Neural progenitor cell (in vitro differentiated cells): ENCODE data around the gene IFIT2. TPM values are rescaled to one million over a fixed set of nuclear protein-coding genes. Genes with fewer than 3 reads are reported as not detected.
A peak's percentile ranks its signal among the peaks of the same experiment; 100 is the strongest.

Experiments
- DNase-seq: peaks from one replicate; pipeline ENCODE4 v3.0.0-alpha.2; 2016; ENCODE audit warnings: low spot score
- H2AFZ ChIP-seq: fragments of 200-600 bp; sonication (generic); replicated peaks from 2 replicates; pipeline ENCODE4 v1.6.1; 2016; ENCODE audit warnings: antibody characterized with exemption
- H3F3A ChIP-seq: fragments of 200-600 bp; sonication (generic); 2 replicates; pipeline ENCODE4 v1.6.1; 2016; ENCODE audit warnings: antibody characterized with exemption, low read depth
- H3K27ac ChIP-seq: fragments of 200-600 bp; sonication (generic); 2 replicates; pipeline ENCODE4 v1.5.1; 2016; ENCODE audit warnings: mild to moderate bottlenecking
- H3K27me3 ChIP-seq: fragments of 200-600 bp; sonication (generic); 2 replicates; pipeline ENCODE4 v1.6.1; 2016; ENCODE audit warnings: mild to moderate bottlenecking, moderate library complexity
- H3K36me3 ChIP-seq: fragments of 200-600 bp; sonication (generic); 2 replicates; pipeline ENCODE4 v1.5.1; 2016
- H3K4me1 ChIP-seq: fragments of 200-600 bp; sonication (generic); 2 replicates; pipeline ENCODE4 v1.6.1; 2016; ENCODE audit warnings: mixed run types
- H3K4me2 ChIP-seq: fragments of 200-600 bp; sonication (generic); 2 replicates; pipeline ENCODE4 v1.6.1; 2016
- H3K4me3 ChIP-seq: fragments of 200-600 bp; sonication (generic); 2 replicates; pipeline ENCODE4 v1.5.1; 2016
- H3K79me2 ChIP-seq: fragments of 200-600 bp; sonication (generic); 2 replicates; pipeline ENCODE4 v1.6.1; 2016; ENCODE audit warnings: low read depth
- H3K9ac ChIP-seq: fragments of 200-600 bp; sonication (generic); 2 replicates; pipeline ENCODE4 v1.6.1; 2016
- H3K9me3 ChIP-seq: fragments of 200-600 bp; sonication (generic); 2 replicates; pipeline ENCODE4 v1.5.1; 2016; ENCODE audit warnings: low read depth
- H4K20me1 ChIP-seq: fragments of 200-600 bp; sonication (generic); 2 replicates; pipeline ENCODE4 v1.6.1; 2016; ENCODE audit warnings: low read depth
- H3K27ac Mint-ChIP-seq: 3 replicates; pipeline ENCODE4 v1.8.0; 2021; ENCODE audit warnings: mixed read lengths
- H3K27me3 Mint-ChIP-seq: 2 replicates; pipeline ENCODE4 v1.8.0; 2022; ENCODE audit warnings: low read depth, mild to moderate bottlenecking, inconsistent platforms, moderate library complexity, mixed read lengths; ENCODE audit not compliant: insufficient read depth
- H3K36me3 Mint-ChIP-seq: 3 replicates; pipeline ENCODE4 v1.8.0; 2021; ENCODE audit warnings: mixed read lengths
- H3K4me1 Mint-ChIP-seq: 3 replicates; pipeline ENCODE4 v1.8.0; 2021; ENCODE audit warnings: mixed read lengths
- H3K4me3 Mint-ChIP-seq: 3 replicates; pipeline ENCODE4 v1.8.0; 2021; ENCODE audit warnings: mild to moderate bottlenecking, moderate library complexity, mixed read lengths
- H3K9me3 Mint-ChIP-seq: 3 replicates; pipeline ENCODE4 v1.8.0; 2020; ENCODE audit warnings: mixed read lengths
- EZH2 ChIP-seq: fragments of 200-600 bp; sonication (generic); IDR thresholded peaks from 2 replicates; pipeline ENCODE4 v1.6.1; 2017; ENCODE audit warnings: antibody characterized with exemption, mild to moderate bottlenecking, moderate library complexity
- EZH2phosphoT487 ChIP-seq: fragments of 200-600 bp; sonication (generic); IDR thresholded peaks from 2 replicates; pipeline ENCODE4 v1.6.1; 2017; ENCODE audit warnings: antibody characterized with exemption
- total RNA-seq: library from RNA; depleted of rRNA; stranded (reverse); fragments of >200 nt; gene quantifications from 2 replicates; pipeline ENCODE4 v1.2.3, GENCODE V29; 2015; ENCODE audit warnings: low replicate concordance
- TF ChIP-seq, protein P1 (sequence below): fragments of 200-600 bp; sonication (generic); IDR thresholded peaks from 2 replicates; pipeline ENCODE4 v1.5.1; 2017; ENCODE audit warnings: antibody characterized with exemption, mild to moderate bottlenecking

IFIT2 gene
- total RNA-seq, 1 donor from 2014 or later = 0.22 TPM

DNA sequence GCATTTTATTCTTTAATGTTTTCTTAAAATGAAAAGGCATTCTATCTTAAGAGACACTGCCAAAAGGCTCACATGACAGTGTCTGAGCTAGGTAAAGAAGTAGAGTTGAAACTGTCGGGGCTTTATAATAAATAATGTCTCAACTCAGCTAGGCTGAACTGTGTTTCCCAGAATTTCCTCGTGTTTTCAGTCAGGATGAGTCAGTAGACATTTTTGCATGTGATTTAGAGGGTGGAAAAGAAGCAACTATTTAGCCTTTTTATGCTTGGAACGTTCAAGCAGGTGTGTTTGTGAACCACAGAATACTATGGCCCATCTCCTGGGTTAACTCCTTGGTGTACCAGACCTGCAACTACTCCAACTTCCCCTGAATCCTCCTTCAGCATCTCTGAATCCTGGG lies 26.9 kb upstream of the IFIT2 start:
- Histone ChIP-seq H4K20me1 (no peaks in the 10 kb centered on the region), H3K4me2 (no peak overlapping the region), H3K4me3 (no peak overlapping the region), H3F3A (no peaks in the 10 kb centered on the region), H3K9me3 (no peaks in the 10 kb centered on the region), H2AFZ (no peak overlapping the region), H3K4me1 (peaks cover 15% of the 10 kb centered on the region), H3K27ac (no peak overlapping the region), H3K9ac (no peak overlapping the region), H3K27me3 (no peaks in the 10 kb centered on the region), H3K79me2 (no peaks in the 10 kb centered on the region), H3K36me3 (no peaks in the 10 kb centered on the region)
- TF ChIP-seq EZH2phosphoT487 (no peak), EZH2 (no peak)
- TF ChIP-seq, protein P1, sequence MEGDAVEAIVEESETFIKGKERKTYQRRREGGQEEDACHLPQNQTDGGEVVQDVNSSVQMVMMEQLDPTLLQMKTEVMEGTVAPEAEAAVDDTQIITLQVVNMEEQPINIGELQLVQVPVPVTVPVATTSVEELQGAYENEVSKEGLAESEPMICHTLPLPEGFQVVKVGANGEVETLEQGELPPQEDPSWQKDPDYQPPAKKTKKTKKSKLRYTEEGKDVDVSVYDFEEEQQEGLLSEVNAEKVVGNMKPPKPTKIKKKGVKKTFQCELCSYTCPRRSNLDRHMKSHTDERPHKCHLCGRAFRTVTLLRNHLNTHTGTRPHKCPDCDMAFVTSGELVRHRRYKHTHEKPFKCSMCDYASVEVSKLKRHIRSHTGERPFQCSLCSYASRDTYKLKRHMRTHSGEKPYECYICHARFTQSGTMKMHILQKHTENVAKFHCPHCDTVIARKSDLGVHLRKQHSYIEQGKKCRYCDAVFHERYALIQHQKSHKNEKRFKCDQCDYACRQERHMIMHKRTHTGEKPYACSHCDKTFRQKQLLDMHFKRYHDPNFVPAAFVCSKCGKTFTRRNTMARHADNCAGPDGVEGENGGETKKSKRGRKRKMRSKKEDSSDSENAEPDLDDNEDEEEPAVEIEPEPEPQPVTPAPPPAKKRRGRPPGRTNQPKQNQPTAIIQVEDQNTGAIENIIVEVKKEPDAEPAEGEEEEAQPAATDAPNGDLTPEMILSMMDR = no peak
- H3K27ac Mint-ChIP-seq = no peak overlapping the region
- peaks cover 7% of the 10 kb centered on the region for H3K27me3 Mint-ChIP-seq
- H3K4me1 Mint-ChIP-seq = peaks cover 20% of the 10 kb centered on the region
- no peaks in the 10 kb centered on the region for H3K36me3 Mint-ChIP-seq
- DNase-seq = no peak
- H3K4me3 Mint-ChIP-seq = no peak overlapping the region
- H3K9me3 Mint-ChIP-seq = no peaks in the 10 kb centered on the region

DNA sequence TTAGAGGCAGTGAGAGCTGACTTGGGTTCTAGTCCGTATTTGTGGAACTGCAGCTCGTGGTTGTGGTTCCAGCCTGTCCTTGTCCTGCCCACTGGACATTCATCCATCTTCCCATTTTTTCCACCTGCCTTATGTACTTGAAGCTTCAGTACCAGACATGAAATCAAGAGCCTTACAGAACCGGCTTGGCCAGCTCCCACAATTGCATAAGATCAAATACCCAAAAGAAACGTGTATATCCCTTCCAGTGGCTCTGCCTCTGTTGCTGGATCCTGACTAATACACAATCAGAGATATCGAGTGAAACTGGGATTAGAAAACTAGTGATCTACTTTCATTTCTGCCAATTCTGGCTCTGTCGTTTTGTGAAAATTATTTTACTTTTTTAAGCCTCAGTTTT lies 26.5 kb upstream of the IFIT2 start:
- Histone ChIP-seq H3K9ac (no peak overlapping the region), H3K27me3 (no peaks in the 10 kb centered on the region), H2AFZ (no peak overlapping the region), H3K27ac (no peak overlapping the region), H3K9me3 (no peaks in the 10 kb centered on the region), H3K79me2 (no peaks in the 10 kb centered on the region), H3K4me3 (no peak overlapping the region), H4K20me1 (no peaks in the 10 kb centered on the region), H3K36me3 (no peaks in the 10 kb centered on the region), H3K4me2 (no peak overlapping the region), H3F3A (no peaks in the 10 kb centered on the region), H3K4me1 (peaks cover 15% of the 10 kb centered on the region)
- no peak for DNase-seq
- peaks cover 20% of the 10 kb centered on the region for H3K4me1 Mint-ChIP-seq
- no peak overlapping the region for H3K27ac Mint-ChIP-seq
- TF ChIP-seq EZH2 (no peak), EZH2phosphoT487 (no peak)
- TF ChIP-seq, protein P1 = no peak
- H3K36me3 Mint-ChIP-seq = no peaks in the 10 kb centered on the region
- no peak overlapping the region for H3K4me3 Mint-ChIP-seq
- H3K9me3 Mint-ChIP-seq = no peaks in the 10 kb centered on the region
- H3K27me3 Mint-ChIP-seq = peaks cover 7% of the 10 kb centered on the region

DNA sequence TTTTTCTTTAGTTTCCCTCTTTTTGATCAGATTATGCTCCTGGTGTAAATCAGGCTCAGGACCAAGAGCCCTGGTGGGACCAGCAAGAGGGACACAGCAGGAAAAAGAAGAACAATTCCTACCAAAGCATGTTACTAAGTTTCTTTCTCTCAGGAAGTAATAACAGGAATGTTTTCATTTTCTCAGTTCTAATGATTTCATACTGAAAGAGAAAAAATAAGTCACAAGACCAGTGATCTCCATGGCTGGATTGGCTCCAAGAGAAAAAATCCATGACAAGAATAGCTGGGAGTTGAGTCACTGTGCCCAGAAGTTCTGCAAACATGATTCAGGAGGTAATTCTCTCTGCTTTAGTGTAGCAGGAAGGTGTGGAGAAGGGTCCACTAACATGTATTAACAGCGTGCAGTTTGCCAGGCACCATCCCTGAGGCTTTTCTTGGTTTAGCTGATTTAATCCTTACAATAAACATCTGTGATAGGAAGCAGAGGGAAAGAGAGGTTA lies 23.8 kb upstream of the IFIT2 start:
- Histone ChIP-seq H3K79me2 (no peaks in the 10 kb centered on the region), H3K36me3 (no peaks in the 10 kb centered on the region), H3K9me3 (no peaks in the 10 kb centered on the region), H3K27ac (no peak overlapping the region), H3K4me2 (no peak overlapping the region), H2AFZ (no peak overlapping the region), H3K9ac (no peak overlapping the region), H3K27me3 (no peaks in the 10 kb centered on the region), H3K4me1 (peaks cover 15% of the 10 kb centered on the region), H4K20me1 (no peaks in the 10 kb centered on the region), H3K4me3 (no peak overlapping the region), H3F3A (no peaks in the 10 kb centered on the region)
- H3K4me3 Mint-ChIP-seq = no peak overlapping the region
- TF ChIP-seq EZH2phosphoT487 (no peak), EZH2 (no peak)
- TF ChIP-seq, protein P1 = no peak
- H3K9me3 Mint-ChIP-seq = no peaks in the 10 kb centered on the region
- no peak for DNase-seq
- H3K27ac Mint-ChIP-seq = peak overlapping the region; percentile 9
- peaks cover 23% of the 10 kb centered on the region for H3K4me1 Mint-ChIP-seq
- H3K27me3 Mint-ChIP-seq = peaks cover 4% of the 10 kb centered on the region
- no peaks in the 10 kb centered on the region for H3K36me3 Mint-ChIP-seq
